ENCODE results near the gene BHMT2. TPM values are rescaled to one million over a fixed set of nuclear protein-coding genes. Genes with fewer than 3 reads are reported as not detected.
A peak's percentile ranks its signal among the peaks of the same experiment; 100 is the strongest.

The BHMT2 gene
- total RNA-seq, 2 experiments from 2014 or later: not detected

DNA sequence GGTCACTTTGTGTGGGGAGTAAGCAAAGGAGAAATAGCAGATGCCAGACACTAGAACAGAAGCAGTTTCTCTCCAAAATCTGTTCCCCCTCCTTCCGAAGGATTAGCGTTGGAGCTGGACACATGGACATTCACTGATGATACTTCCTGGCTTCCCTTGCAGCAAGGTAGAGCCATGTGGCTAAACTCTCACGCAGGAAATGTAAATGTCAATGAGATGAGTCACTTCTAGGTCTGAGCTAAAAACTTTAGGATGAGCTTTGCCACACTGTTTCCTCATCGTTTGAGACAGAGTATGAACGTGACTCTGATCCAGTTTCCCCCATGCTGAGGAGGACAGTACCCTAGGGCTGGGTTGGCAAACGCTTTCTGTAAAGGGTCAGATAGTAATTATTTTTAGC, 5.1 kb downstream of the BHMT2 start:
- intact Hi-C loops (cut with micrococcal nuclease): no loop called here
- POLR2A ChIA-PET: no interaction called here

DNA sequence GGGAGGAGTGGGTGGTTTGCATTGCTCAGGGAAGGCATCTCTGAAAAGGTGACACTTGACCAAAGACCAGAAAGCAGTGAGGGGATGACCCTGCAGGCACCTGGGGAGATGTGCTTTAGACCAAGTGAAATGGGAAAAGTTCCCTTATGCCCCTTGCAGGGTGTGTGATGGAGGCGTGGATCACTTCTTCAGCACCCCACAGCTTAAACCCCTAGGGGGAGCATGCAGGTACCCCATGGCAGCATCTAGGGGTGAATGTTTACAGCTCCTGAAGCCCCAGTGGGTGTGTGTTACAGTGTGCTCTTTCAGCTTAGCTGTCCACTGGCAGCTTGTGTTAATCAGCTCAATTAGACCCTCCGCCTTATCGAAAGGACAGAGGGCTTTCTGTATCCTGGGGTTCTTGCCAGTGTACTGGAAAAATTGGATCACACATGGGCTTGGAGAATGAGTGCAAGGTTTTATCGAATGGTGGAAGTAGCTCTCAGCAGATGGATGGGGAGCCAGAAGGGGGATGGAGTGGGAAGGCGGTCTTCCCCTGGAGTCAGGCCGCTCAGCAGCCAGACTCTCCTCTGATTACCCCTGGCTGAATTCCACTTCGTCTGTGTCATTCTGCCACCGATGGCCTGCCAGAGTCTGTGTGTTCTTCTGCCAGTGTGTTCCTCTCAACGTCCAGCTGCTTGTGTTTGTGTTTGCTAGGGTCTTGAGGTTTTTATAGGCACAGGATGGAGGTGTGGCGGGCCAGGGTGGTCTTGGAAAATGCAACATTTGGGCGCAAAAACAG, 6.3 kb downstream of the BHMT2 start:
- TF ChIP-seq, protein P1, sequence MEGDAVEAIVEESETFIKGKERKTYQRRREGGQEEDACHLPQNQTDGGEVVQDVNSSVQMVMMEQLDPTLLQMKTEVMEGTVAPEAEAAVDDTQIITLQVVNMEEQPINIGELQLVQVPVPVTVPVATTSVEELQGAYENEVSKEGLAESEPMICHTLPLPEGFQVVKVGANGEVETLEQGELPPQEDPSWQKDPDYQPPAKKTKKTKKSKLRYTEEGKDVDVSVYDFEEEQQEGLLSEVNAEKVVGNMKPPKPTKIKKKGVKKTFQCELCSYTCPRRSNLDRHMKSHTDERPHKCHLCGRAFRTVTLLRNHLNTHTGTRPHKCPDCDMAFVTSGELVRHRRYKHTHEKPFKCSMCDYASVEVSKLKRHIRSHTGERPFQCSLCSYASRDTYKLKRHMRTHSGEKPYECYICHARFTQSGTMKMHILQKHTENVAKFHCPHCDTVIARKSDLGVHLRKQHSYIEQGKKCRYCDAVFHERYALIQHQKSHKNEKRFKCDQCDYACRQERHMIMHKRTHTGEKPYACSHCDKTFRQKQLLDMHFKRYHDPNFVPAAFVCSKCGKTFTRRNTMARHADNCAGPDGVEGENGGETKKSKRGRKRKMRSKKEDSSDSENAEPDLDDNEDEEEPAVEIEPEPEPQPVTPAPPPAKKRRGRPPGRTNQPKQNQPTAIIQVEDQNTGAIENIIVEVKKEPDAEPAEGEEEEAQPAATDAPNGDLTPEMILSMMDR (IDR thresholded peaks at IDR 0.05): no peak
- Mint-ChIP-seq H3K4me3 (no peak overlapping the region), H3K9me3 (no peaks in the 10 kb centered on the region), H3K36me3 (ENCODE audit: low read depth) (no peaks in the 10 kb centered on the region), H3K4me1 (ENCODE audit: low read depth) (peaks cover 11% of the 10 kb centered on the region), H3K27me3 (peaks cover 9% of the 10 kb centered on the region), H3K27ac (no peak overlapping the region)
- intact Hi-C loops (cut with micrococcal nuclease): no loop called here
- ATAC-seq (no peak), DNase-seq (no peak)
- ChIA-PET CTCF (interaction anchor here (0.8 to 3.9 kb wide), 6 partner anchors 28 to 190 kb away, joined by 3 to 20 read pairs (median 4); no protein-coding TSS in a partner anchor), POLR2A (no interaction called here)

More for the DNA sequence above, 5.1 kb downstream of the BHMT2 start:
- H3K27ac Mint-ChIP-seq: no peak overlapping the region
- H3K4me1 Mint-ChIP-seq (ENCODE audit: low read depth): peaks cover 11% of the 10 kb centered on the region
- ATAC-seq (peak; percentile 64), DNase-seq (peak; percentile 14)
- CTCF ChIA-PET: interaction anchor here (0.8 to 3.9 kb wide), 5 partner anchors 11 to 175 kb away, joined by 3 to 20 read pairs (median 9); no protein-coding TSS in a partner anchor
- no peak overlapping the region for H3K4me3 Mint-ChIP-seq
- H3K9me3 Mint-ChIP-seq: no peaks in the 10 kb centered on the region
- H3K27me3 Mint-ChIP-seq: peaks cover 17% of the 10 kb centered on the region
- TF ChIP-seq, protein P1 (IDR thresholded peaks at IDR 0.05): no peak
- no peaks in the 10 kb centered on the region for H3K36me3 Mint-ChIP-seq (ENCODE audit: low read depth)

DNA sequence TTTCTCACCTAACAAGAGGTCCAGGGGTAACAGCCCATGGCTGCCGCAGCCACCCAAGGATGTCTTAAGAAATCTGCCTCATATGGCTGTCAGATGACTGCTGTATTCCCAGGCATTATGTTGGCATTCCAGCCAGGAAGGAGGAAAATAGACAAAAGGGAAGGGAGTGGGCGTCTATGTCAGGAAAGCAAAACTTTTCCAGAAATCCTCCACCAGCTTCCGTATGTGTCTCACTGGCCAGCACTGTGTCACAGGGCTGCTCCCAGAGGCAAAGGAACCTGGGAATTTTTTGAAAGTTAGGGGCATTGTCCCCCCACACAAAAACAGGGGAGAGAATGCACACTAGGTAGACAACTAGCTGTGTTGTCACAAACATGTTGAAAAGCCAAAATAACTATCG, 7.3 kb downstream of the BHMT2 start:
- ATAC-seq: no peak
- TF ChIP-seq, protein P1 (IDR thresholded peaks at IDR 0.05): no peak
- Mint-ChIP-seq H3K27me3 (peaks cover 4% of the 10 kb centered on the region), H3K4me3 (no peak overlapping the region), H3K9me3 (no peaks in the 10 kb centered on the region), H3K4me1 (ENCODE audit: low read depth) (peaks cover 11% of the 10 kb centered on the region), H3K27ac (no peak overlapping the region), H3K36me3 (ENCODE audit: low read depth) (no peaks in the 10 kb centered on the region)
- intact Hi-C loops (cut with micrococcal nuclease): no loop called here
- CTCF ChIA-PET: interaction anchor here (1.4 to 3.9 kb wide), 3 partner anchors 29 to 191 kb away, joined by 3 to 20 read pairs (median 5); no protein-coding TSS in a partner anchor
- no peak for DNase-seq
- POLR2A ChIA-PET: no interaction called here

GRCh38 chr5:79077680-79078365, 8.3 kb downstream of the BHMT2 start:
- Mint-ChIP-seq H3K9me3 (no peaks in the 10 kb centered on the region), H3K36me3 (ENCODE audit: low read depth) (no peaks in the 10 kb centered on the region), H3K4me1 (ENCODE audit: low read depth) (peaks cover 11% of the 10 kb centered on the region), H3K27me3 (no peaks in the 10 kb centered on the region), H3K27ac (no peak overlapping the region), H3K4me3 (no peak overlapping the region)
- CTCF ChIA-PET: interaction anchor here (2.4 to 6.2 kb wide), 2 partner anchors 28 to 54 kb away, joined by 5 to 26 read pairs; no protein-coding TSS in a partner anchor
- POLR2A ChIA-PET: interaction anchor here (0.6 kb wide), 2 partner anchors 44 to 1013 kb away, joined by 3 read pairs; no protein-coding TSS in a partner anchor
- ATAC-seq (no peak), DNase-seq (no peak)
- TF ChIP-seq, protein P1 (IDR thresholded peaks at IDR 0.05): no peak
- intact Hi-C loops (cut with micrococcal nuclease): no loop called here

Data from activated CD8-positive, alpha-beta T cell treated with anti-CD3 and anti-CD28 coated beads for 36 hours (primary cell).